Inflammatory macrophage treated with lipopolysaccharide for 4 hours (primary cell): ENCODE results near the gene HLA-DMA.

Source experiments
- DNase-seq: peaks from one replicate; pipeline ENCODE4 v3.0.0-alpha.2; 2020

The HLA-DMA gene

DNA sequence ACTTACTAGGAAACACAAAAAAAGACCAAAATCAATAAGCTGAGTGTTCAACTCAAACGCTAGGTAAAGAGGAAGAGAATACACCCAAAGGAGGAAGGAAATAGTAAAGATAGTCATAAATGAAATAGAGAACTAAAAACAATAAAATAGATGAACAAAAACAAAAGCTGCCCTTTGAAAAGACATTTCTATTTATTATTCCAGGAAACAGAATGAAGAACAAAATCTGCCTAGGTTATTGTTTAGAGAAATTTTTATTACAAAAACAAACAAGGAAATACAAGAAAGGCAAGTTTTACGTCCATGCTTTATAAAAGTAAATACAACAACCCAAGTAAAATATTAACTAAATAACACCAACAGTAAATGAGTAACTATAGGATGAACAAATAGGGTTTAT lies 32.2 kb downstream of the HLA-DMA start:
- peak; percentile 50 for DNase-seq

DNA sequence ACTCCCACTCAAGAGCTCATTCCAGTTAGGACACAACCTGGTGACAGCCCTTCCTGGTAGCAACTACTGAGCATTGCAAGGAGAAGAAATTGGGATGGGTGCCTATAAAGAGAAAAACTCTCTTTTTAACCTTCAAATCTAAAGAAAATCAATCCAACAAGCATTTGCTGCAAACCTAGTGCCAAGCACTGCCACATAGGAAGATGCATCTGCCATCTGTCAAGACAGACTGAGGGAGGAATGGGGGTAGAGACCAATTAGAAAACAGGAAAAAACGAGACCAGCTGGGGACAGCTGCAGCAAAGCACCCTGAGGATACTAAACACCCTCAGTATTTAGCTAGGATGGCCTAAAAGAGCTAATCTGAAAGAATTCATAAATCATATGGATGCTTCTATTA lies 39.9 kb downstream of the HLA-DMA start:
- DNase-seq, result no peak

DNA sequence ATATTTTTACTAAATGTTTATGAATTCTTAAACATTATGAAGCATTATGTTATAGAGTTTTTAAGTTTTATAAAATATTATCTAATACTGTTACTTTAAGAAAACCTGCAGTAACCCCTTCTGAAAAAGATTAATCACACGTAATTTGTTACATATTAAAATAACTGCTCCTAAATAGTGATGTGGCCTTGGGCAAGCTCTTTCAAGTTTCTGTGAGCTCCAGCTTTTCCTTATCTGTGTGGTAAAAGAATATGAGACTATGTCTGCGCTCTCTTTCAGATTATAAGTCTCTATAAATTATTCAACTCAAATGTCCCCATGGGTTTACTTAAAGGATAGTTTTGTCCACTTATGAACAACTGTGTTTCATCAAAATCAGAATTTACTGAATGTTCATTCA lies 44.0 kb downstream of the HLA-DMA start:
- DNase-seq, result no peak

DNA sequence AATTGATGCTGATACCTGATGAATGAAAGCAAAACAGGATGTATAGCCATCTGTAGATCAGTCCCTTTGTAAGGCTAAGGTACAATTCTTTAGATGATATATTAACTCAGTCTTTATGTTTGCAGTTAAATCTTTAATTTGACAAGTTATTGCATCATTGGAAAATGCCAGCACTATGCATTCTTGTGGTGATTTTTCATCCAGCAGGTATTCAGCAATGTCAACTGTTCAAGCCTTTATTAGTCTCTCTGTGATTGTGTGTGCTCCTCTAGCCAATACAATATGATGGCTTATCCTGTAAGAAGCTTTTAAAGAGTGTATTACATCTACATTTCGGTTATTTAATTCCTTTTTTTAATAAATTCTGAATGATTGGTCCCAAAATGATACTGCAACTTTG lies 46.4 kb downstream of the HLA-DMA start:
- no peak for DNase-seq

DNA sequence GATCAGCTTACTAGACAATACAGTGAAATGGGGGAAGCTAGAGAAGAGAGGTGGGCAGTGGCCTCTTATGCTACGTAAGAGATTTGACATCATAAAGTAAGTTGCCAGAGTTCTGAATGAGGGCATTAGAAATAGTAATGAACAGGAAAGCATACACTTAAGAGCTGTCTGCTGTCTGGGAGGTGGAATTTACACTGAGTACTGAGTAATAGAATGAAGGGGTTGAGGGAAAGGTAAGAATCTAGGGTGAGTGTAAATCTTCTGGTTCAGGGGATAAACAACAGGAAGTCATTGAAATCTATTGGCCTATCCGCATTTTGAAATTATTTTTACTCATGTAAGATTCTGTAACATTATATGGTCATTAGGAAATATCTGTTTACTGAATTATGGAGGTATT lies 47.8 kb downstream of the HLA-DMA start:
- DNase-seq, result no peak

DNA sequence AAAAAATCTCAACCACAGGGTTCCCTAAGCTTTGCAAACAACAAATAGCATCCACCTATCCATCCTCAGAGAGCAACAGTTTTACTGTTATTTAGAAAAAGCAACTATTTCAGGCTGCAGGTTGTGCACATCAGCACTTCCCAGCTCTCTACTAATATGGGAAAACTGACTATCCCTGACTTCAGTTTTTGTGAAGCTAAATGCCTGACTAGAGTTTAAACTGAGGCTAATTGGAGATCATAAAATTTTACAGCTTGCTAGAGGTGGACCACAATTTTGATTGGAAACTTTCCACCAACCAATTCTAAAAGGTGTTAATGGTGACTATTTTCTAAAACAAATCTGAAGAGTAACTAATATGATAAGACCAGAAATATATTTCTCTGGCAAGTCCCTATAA lies 48.9 kb downstream of the HLA-DMA start:
- no peak for DNase-seq
